Smooth muscle cell (in vitro differentiated cells): ENCODE results near the gene CDC42BPG. TPM values are rescaled to one million over a fixed set of nuclear protein-coding genes. Genes with fewer than 3 reads are reported as not detected.

Experiments
- DNase-seq: peaks from one replicate; lab custom pipeline; 2025; ENCODE audit not compliant: unreplicated experiment; lab: John Stamatoyannopoulos, UW
- H2AFZ ChIP-seq: fragments of 200-600 bp; sonication (generic); 2 replicates; pipeline ENCODE4 v1.6.0; 2016; ENCODE audit warnings: antibody characterized with exemption, low read depth, mild to moderate bottlenecking
- H3F3A ChIP-seq: fragments of 200-600 bp; sonication (generic); 2 replicates; pipeline ENCODE4 v1.6.0; 2017; ENCODE audit warnings: antibody characterized with exemption, low read depth
- H3K27ac ChIP-seq: fragments of 200-600 bp; sonication (generic); 2 replicates; pipeline ENCODE4 v1.5.1; 2016; ENCODE audit warnings: low read depth, mild to moderate bottlenecking
- H3K27me3 ChIP-seq: fragments of 200-600 bp; sonication (generic); 2 replicates; pipeline ENCODE4 v1.6.1; 2016; ENCODE audit warnings: low read depth, mild to moderate bottlenecking
- H3K36me3 ChIP-seq: fragments of 200-600 bp; sonication (generic); 2 replicates; pipeline ENCODE4 v1.5.1; 2016; ENCODE audit warnings: low read depth
- H3K4me1 ChIP-seq: fragments of 200-600 bp; sonication (generic); 2 replicates; pipeline ENCODE4 v1.5.1; 2016; ENCODE audit warnings: low read depth
- H3K4me2 ChIP-seq: fragments of 200-600 bp; sonication (generic); 2 replicates; pipeline ENCODE4 v1.6.0; 2016; ENCODE audit warnings: mild to moderate bottlenecking
- H3K4me3 ChIP-seq: fragments of 200-600 bp; sonication (generic); 2 replicates; pipeline ENCODE4 v1.5.1; 2016; ENCODE audit warnings: mild to moderate bottlenecking
- H3K79me2 ChIP-seq: fragments of 200-600 bp; sonication (generic); 2 replicates; pipeline ENCODE4 v1.6.0; 2016; ENCODE audit warnings: low read depth, mild to moderate bottlenecking
- H3K9ac ChIP-seq: fragments of 200-600 bp; sonication (generic); 2 replicates; pipeline ENCODE4 v1.6.0; 2016; ENCODE audit warnings: low read depth
- H3K9me3 ChIP-seq: fragments of 200-600 bp; sonication (generic); replicated peaks from 2 replicates; pipeline ENCODE4 v1.5.1; 2016; ENCODE audit warnings: low read depth
- H4K20me1 ChIP-seq: fragments of 200-600 bp; sonication (generic); 2 replicates; pipeline ENCODE4 v1.6.0; 2016; ENCODE audit warnings: low read depth
- WGBS: methylation state at CpG from one replicate; pipeline ENCODE4 v1.1.7; 2016; ENCODE audit warnings: low lambda C conversion rate; 5-methylcytosine and 5-hydroxymethylcytosine counted together
- polyA plus RNA-seq: library from polyadenylated mRNA; unstranded; fragments of >200 nt; fragmentation: Nextera tagmentation; extraction: Ambion mirVana; gene quantifications from 2 replicates; pipeline ENCODE4 v1.2.1, GENCODE V29; 2016
- total RNA-seq: library from RNA; depleted of rRNA; stranded (reverse); fragments of >200 nt; gene quantifications from 2 replicates; pipeline ENCODE4 v1.2.3, GENCODE V29; 2014
- TF ChIP-seq, protein P1 (sequence below): fragments of 200-600 bp; sonication (generic); IDR thresholded peaks from 2 replicates; pipeline ENCODE4 v1.5.1; 2017; ENCODE audit warnings: borderline replicate concordance, mild to moderate bottlenecking, antibody characterized with exemption; ENCODE audit not compliant: insufficient read depth, poor library complexity, severe bottlenecking

Gene CDC42BPG
- total and polyA plus RNA-seq, 2 experiments from 2014 or later: 1.7 to 4.7 TPM

DNA sequence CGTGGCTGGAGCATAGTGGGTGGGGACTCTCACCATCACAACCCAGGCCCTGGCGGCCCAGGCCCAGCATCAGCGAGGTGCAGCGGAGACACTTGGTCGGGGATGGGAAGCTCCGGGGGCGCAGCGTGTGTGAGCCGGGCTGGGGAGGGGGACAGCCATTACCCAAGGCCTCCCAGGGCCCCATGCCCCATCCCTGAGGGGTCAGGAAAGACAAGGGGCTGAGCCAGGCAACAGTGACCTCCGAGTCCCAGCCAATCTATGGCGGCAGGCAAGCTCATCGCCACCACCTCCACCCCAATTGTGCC, 11.3 kb downstream of the CDC42BPG start:
- Histone ChIP-seq H3K4me1 (no peaks in the 10 kb centered on the region), H3F3A (no peaks in the 10 kb centered on the region), H3K79me2 (no peaks in the 10 kb centered on the region), H3K4me2 (no peak overlapping the region), H3K27ac (no peak overlapping the region), H2AFZ (no peak overlapping the region), H3K36me3 (no peaks in the 10 kb centered on the region), H3K9me3 (no peaks in the 10 kb centered on the region), H4K20me1 (no peaks in the 10 kb centered on the region), H3K4me3 (no peak overlapping the region), H3K27me3 (no peaks in the 10 kb centered on the region), H3K9ac (no peak overlapping the region)
- DNase-seq: no peak
- 97% methylated on average over 12 of the region's 12 CpGs for WGBS
- TF ChIP-seq, protein P1, sequence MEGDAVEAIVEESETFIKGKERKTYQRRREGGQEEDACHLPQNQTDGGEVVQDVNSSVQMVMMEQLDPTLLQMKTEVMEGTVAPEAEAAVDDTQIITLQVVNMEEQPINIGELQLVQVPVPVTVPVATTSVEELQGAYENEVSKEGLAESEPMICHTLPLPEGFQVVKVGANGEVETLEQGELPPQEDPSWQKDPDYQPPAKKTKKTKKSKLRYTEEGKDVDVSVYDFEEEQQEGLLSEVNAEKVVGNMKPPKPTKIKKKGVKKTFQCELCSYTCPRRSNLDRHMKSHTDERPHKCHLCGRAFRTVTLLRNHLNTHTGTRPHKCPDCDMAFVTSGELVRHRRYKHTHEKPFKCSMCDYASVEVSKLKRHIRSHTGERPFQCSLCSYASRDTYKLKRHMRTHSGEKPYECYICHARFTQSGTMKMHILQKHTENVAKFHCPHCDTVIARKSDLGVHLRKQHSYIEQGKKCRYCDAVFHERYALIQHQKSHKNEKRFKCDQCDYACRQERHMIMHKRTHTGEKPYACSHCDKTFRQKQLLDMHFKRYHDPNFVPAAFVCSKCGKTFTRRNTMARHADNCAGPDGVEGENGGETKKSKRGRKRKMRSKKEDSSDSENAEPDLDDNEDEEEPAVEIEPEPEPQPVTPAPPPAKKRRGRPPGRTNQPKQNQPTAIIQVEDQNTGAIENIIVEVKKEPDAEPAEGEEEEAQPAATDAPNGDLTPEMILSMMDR: no peak

DNA sequence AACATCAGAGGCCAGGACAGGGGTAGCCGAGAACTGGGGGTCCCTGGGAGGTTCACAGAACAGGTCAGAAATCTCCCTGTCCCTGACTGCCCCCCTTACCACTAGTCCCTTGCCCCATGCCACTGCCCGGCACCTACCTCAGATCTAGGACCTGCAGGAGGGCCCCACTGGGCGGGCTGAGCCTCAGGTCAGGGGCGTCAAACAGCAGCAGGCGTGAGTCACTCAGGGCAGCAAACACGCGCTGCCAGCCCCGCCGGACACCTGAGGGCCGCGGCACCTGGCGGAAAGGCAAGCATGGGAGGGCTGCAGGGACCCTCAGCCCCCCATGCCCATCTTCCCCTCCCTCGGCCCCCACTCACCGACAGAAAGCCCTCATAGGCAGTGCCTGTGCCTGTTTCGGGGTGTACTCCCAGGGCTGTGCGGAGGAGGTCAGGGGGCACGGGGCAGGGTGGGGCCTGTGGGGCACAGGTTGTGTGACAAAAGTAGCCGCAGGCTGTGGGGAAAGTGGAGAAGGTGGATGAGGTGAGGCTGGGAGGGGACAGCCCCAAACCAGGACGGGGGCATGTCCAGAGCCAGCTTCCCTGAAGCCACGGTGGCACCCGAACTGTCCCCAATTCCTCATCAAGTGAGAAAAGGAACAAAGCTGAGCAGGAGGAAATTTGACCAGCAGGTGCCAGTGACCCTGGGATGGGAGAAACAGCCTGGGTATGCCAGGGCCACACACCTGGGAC, 11.8 kb downstream of the CDC42BPG start:
- H3K27me3 ChIP-seq: no peaks in the 10 kb centered on the region
- DNase-seq: no peak
- H4K20me1 ChIP-seq: no peaks in the 10 kb centered on the region
- H2AFZ ChIP-seq: no peak overlapping the region
- H3K4me2 ChIP-seq: no peak overlapping the region
- no peak overlapping the region for H3K27ac ChIP-seq
- H3F3A ChIP-seq: no peaks in the 10 kb centered on the region
- TF ChIP-seq, protein P1: no peak
- H3K9me3 ChIP-seq: no peaks in the 10 kb centered on the region
- no peak overlapping the region for H3K9ac ChIP-seq
- no peaks in the 10 kb centered on the region for H3K4me1 ChIP-seq
- H3K79me2 ChIP-seq: no peaks in the 10 kb centered on the region
- 96% methylated on average over 13 of the region's 21 CpGs for WGBS
- H3K36me3 ChIP-seq: no peaks in the 10 kb centered on the region
- H3K4me3 ChIP-seq: no peak overlapping the region

DNA sequence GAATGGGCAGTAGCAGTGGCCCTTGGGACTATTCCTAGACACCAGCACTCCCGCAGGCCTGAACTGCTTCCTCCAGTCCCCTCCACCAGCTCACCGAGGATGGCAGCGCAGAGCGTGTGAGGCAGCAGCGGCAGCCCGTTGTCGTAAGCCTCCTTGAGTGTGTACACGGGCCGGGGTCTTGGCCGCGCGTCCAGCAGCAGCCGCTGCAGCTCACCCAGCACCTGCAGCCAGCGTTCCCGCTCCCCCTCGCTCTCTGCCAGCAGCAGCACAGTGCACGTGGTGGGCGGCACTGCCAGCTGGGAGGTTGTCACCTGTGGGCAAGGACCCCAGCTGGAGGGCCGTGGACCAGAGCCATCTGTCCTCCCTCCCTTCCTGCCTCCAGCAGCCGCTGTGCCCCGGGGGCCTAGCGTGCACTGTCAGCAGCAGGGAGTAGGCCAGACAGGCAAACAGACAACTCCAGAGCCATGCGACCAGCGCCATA, 13.0 kb downstream of the CDC42BPG start:
- no peaks in the 10 kb centered on the region for H3K79me2 ChIP-seq

More for the DNA sequence above, 13.0 kb downstream of the CDC42BPG start:
- Histone ChIP-seq H3K9ac (no peak overlapping the region), H3K4me1 (no peaks in the 10 kb centered on the region), H3F3A (no peaks in the 10 kb centered on the region), H4K20me1 (no peaks in the 10 kb centered on the region), H2AFZ (no peak overlapping the region), H3K27ac (no peak overlapping the region), H3K4me3 (no peak overlapping the region), H3K4me2 (no peak overlapping the region), H3K36me3 (no peaks in the 10 kb centered on the region), H3K27me3 (no peaks in the 10 kb centered on the region), H3K9me3 (no peaks in the 10 kb centered on the region)
- DNase-seq: no peak
- TF ChIP-seq, protein P1: no peak
- 96% methylated on average over 24 of the region's 24 CpGs for WGBS
